Epithelial cell of esophagus (primary cell): Measurements from ENCODE around the gene MYO16.

Experiments used
- DNase-seq: peaks from one replicate; pipeline ENCODE4 v3.0.0; 2010; ENCODE audit warnings: low read depth
- H3K4me3 ChIP-seq: 2 replicates; pipeline ENCODE4 v1.5.1; 2011; ENCODE audit warnings: mild to moderate bottlenecking, low read length, control low read depth
- CTCF ChIP-seq: IDR thresholded peaks from 2 replicates; pipeline ENCODE4 v1.5.1; 2011; ENCODE audit warnings: low read depth, mild to moderate bottlenecking, low read length, control low read depth, inconsistent platforms; ENCODE audit not compliant: insufficient read depth; ENCODE audit errors: missing control alignments

MYO16 gene

GRCh38 chr13:108964606-108965005, 335.2 kb downstream of the MYO16 start:
- no peak for DNase-seq
- TF ChIP-seq CTCF = no peak
- H3K4me3 ChIP-seq = no peak overlapping the region

GRCh38 chr13:108967371-108967770, 338.0 kb downstream of the MYO16 start:
- no peak for DNase-seq

GRCh38 chr13:108968566-108968965, 339.2 kb downstream of the MYO16 start:
- H3K4me3 ChIP-seq = no peak overlapping the region
- DNase-seq = peak; percentile 51
- no peak for TF ChIP-seq CTCF

More at GRCh38 chr13:108967371-108967770, 338.0 kb downstream of the MYO16 start:
- no peak overlapping the region for H3K4me3 ChIP-seq
- no peak for TF ChIP-seq CTCF

- TF ChIP-seq CTCF = peak; percentile 7
- no peak for DNase-seq
- H3K4me3 ChIP-seq = no peak overlapping the region
Measured at GRCh38 chr13:108974686-108975085, 345.3 kb downstream of the MYO16 start.

GRCh38 chr13:108980237-108980636, 350.8 kb downstream of the MYO16 start:
- H3K4me3 ChIP-seq = no peak overlapping the region
- TF ChIP-seq CTCF = no peak

GRCh38 chr13:108981407-108981806, 352.0 kb downstream of the MYO16 start:
- no peak for DNase-seq
- no peak overlapping the region for H3K4me3 ChIP-seq
- no peak for TF ChIP-seq CTCF

More at GRCh38 chr13:108980237-108980636, 350.8 kb downstream of the MYO16 start:
- DNase-seq = no peak

GRCh38 chr13:108983273-108983672, 353.9 kb downstream of the MYO16 start:
- no peak overlapping the region for H3K4me3 ChIP-seq
- no peak for DNase-seq
- no peak for TF ChIP-seq CTCF
